Adipocyte (in vitro differentiated cells): ENCODE results near the gene C12orf56.
A peak's percentile ranks its signal among the peaks of the same experiment; 100 is the strongest.
"Not testable (repeated sequence)": the region's sequence is repeated elsewhere in the genome, so short reads cannot be mapped to it uniquely, and the experiment has no call there.

Source experiments
- DNase-seq: peaks from one replicate; pipeline ENCODE4 v3.0.0-alpha.2; 2015; ENCODE audit warnings: low read depth
- H3K27me3 ChIP-seq: replicated peaks from 2 replicates; pipeline ENCODE4 v1.7.0; 2013; ENCODE audit warnings: mild to moderate bottlenecking, low read length, moderate library complexity; ENCODE audit not compliant: control insufficient read depth, insufficient read depth
- H3K36me3 ChIP-seq: 2 replicates; pipeline ENCODE4 v1.7.0; 2013; ENCODE audit warnings: low read length, mild to moderate bottlenecking, moderate library complexity; ENCODE audit not compliant: control insufficient read depth, insufficient read depth, severe bottlenecking
- H3K4me1 ChIP-seq: 2 replicates; pipeline ENCODE4 v1.7.0; 2013; ENCODE audit warnings: mild to moderate bottlenecking, low read length, moderate library complexity; ENCODE audit not compliant: control insufficient read depth, insufficient read depth
- H3K4me3 ChIP-seq: 2 replicates; pipeline ENCODE4 v1.7.0; 2013; ENCODE audit warnings: mild to moderate bottlenecking, low read length, moderate library complexity
- H3K9ac ChIP-seq: 2 replicates; pipeline ENCODE4 v1.7.0; 2013; ENCODE audit warnings: mild to moderate bottlenecking, low read length, moderate library complexity
- H3K9me3 ChIP-seq: 2 replicates; pipeline ENCODE4 v1.7.0; 2013; ENCODE audit warnings: mild to moderate bottlenecking, low read length, moderate library complexity; ENCODE audit not compliant: control insufficient read depth

C12orf56 gene

GRCh38 chr12:64229240-64229639 is 161.3 kb downstream of the C12orf56 start:
- H3K9me3 ChIP-seq, result no peaks in the 10 kb centered on the region
- no peak for DNase-seq
- no peak overlapping the region for H3K4me3 ChIP-seq
- no peak overlapping the region for H3K9ac ChIP-seq
- H3K4me1 ChIP-seq, result no peaks in the 10 kb centered on the region
- H3K36me3 ChIP-seq, result no peaks in the 10 kb centered on the region
- no peaks in the 10 kb centered on the region for H3K27me3 ChIP-seq

GRCh38 chr12:64225626-64226025 is 164.9 kb downstream of the C12orf56 start:
- H3K36me3 ChIP-seq, result no peaks in the 10 kb centered on the region
- peaks cover 9% of the 10 kb centered on the region for H3K4me1 ChIP-seq
- no peak overlapping the region for H3K4me3 ChIP-seq
- no peak for DNase-seq
- H3K9ac ChIP-seq, result no peak overlapping the region
- H3K27me3 ChIP-seq, result no peaks in the 10 kb centered on the region
- H3K9me3 ChIP-seq, result no peaks in the 10 kb centered on the region

GRCh38 chr12:64222009-64222765 is 168.4 kb downstream of the C12orf56 start, which contains the start of gene KICS2:
Gene KICS2 (minus strand): TSS chr12:64222296. CDS start chr12:64222237, 59 bp downstream.
- no peaks in the 10 kb centered on the region for H3K36me3 ChIP-seq

GRCh38 chr12:64221651-64222008 is 168.9 kb downstream of the C12orf56 start:
- Histone ChIP-seq H3K4me3 (peak overlapping the region; percentile 94), H3K9me3 (no peaks in the 10 kb centered on the region), H3K36me3 (no peaks in the 10 kb centered on the region), H3K27me3 (no peaks in the 10 kb centered on the region), H3K9ac (peak overlapping the region; percentile 93), H3K4me1 (peaks cover 9% of the 10 kb centered on the region)
- DNase-seq, result peak; percentile 91

More at GRCh38 chr12:64222009-64222765, 168.4 kb downstream of the C12orf56 start, which contains the start of gene KICS2:
- H3K4me1 ChIP-seq, result peaks cover 9% of the 10 kb centered on the region
- H3K27me3 ChIP-seq, result no peaks in the 10 kb centered on the region
- peak within 1 kb of the TSS; percentile 94 for H3K4me3 ChIP-seq
- peak within 1 kb of the TSS; percentile 93 for H3K9ac ChIP-seq
- H3K9me3 ChIP-seq, result no peaks in the 10 kb centered on the region
- peak; percentile 98 for DNase-seq

GRCh38 chr12:64220046-64220445 is 170.5 kb downstream of the C12orf56 start:
- Histone ChIP-seq H3K4me3 (no peak overlapping the region), H3K4me1 (peaks cover 9% of the 10 kb centered on the region), H3K9ac (no peak overlapping the region), H3K36me3 (no peaks in the 10 kb centered on the region), H3K27me3 (no peaks in the 10 kb centered on the region), H3K9me3 (no peaks in the 10 kb centered on the region)
- DNase-seq, result no peak

GRCh38 chr12:64219145-64219544 is 171.4 kb downstream of the C12orf56 start:
- Histone ChIP-seq H3K9me3 (no peaks in the 10 kb centered on the region), H3K4me1 (peaks cover 9% of the 10 kb centered on the region), H3K27me3 (no peaks in the 10 kb centered on the region), H3K36me3 (peaks cover 3% of the 10 kb centered on the region), H3K4me3 (no peak overlapping the region), H3K9ac (no peak overlapping the region)
- DNase-seq, result no peak

- no peak for DNase-seq
- Histone ChIP-seq H3K9ac (no peak overlapping the region), H3K27me3 (no peaks in the 10 kb centered on the region), H3K4me3 (no peak overlapping the region), H3K9me3 (no peaks in the 10 kb centered on the region), H3K36me3 (peaks cover 7% of the 10 kb centered on the region), H3K4me1 (peaks cover 9% of the 10 kb centered on the region)
Measured at GRCh38 chr12:64218597-64218996, 172.0 kb downstream of the C12orf56 start.

- not testable (repeated sequence) for H3K27me3 ChIP-seq, H3K9me3 ChIP-seq, H3K4me3 ChIP-seq, H3K9ac ChIP-seq, DNase-seq, H3K36me3 ChIP-seq, H3K4me1 ChIP-seq
Measured at GRCh38 chr12:64217643-64218042, 172.9 kb downstream of the C12orf56 start.

- H3K4me1 ChIP-seq, result peaks cover 6% of the 10 kb centered on the region
- H3K36me3 ChIP-seq, result peaks cover 10% of the 10 kb centered on the region
- H3K4me3 ChIP-seq, result no peak overlapping the region
- no peaks in the 10 kb centered on the region for H3K9me3 ChIP-seq
- DNase-seq, result no peak
- no peaks in the 10 kb centered on the region for H3K27me3 ChIP-seq
- no peak overlapping the region for H3K9ac ChIP-seq
Measured at GRCh38 chr12:64216239-64216638, 174.3 kb downstream of the C12orf56 start.
